SK-N-SH treated with all-trans-retinoic acid at 6 μM for 48 hours (cell line): Measurements from ENCODE around the gene ADO.

Source experiments
- ATAC-seq: fragments of 200-7000 bp; cut with Tn5 transposase; 3 replicates; pipeline ENCODE4 v1.9.1; 2020; ENCODE audit warnings: mild to moderate bottlenecking, moderate library complexity
- ARNTL ChIP-seq: fragments of 450-650 bp; formaldehyde crosslinking; IDR thresholded peaks from 2 replicates; pipeline ENCODE4 v1.5.0; 2020; ENCODE audit warnings: low read depth, mild to moderate bottlenecking, moderate library complexity, borderline replicate concordance
- BACH2 ChIP-seq: fragments of 250-450 bp; sonication (Bioruptor Pico); IDR thresholded peaks from 2 replicates; pipeline ENCODE4 v1.9.0; 2021; ENCODE audit warnings: mild to moderate bottlenecking, borderline replicate concordance
- CSDC2 ChIP-seq: fragments of 250-450 bp; sonication (Bioruptor Pico); IDR thresholded peaks from 2 replicates; pipeline ENCODE4 v1.5.0; 2020; ENCODE audit warnings: mild to moderate bottlenecking, moderate library complexity
- ESRRG ChIP-seq: fragments of 250-450 bp; sonication (Bioruptor Pico); IDR thresholded peaks from 2 replicates; pipeline ENCODE4 v1.6.1; 2021; ENCODE audit warnings: mild to moderate bottlenecking
- GLIS3 ChIP-seq: fragments of 250-450 bp; sonication (Bioruptor Pico); IDR thresholded peaks from 2 replicates; pipeline ENCODE4 v1.5.0; 2020; ENCODE audit warnings: mild to moderate bottlenecking, moderate library complexity
- ISL1 ChIP-seq: fragments of 250-450 bp; sonication (Bioruptor Pico); IDR thresholded peaks from 2 replicates; pipeline ENCODE4 v2.1.2; 2022; ENCODE audit warnings: mild to moderate bottlenecking, moderate library complexity
- OSR1 ChIP-seq: fragments of 250-450 bp; sonication (Bioruptor Pico); IDR thresholded peaks from 2 replicates; pipeline ENCODE4 v1.8.0; 2022; ENCODE audit warnings: moderate library complexity, mild to moderate bottlenecking, inconsistent platforms
- PPARA ChIP-seq: fragments of 250-450 bp; sonication (Bioruptor Pico); IDR thresholded peaks from 2 replicates; pipeline ENCODE4 v1.5.0; 2020; ENCODE audit warnings: mild to moderate bottlenecking, borderline replicate concordance
- RARB ChIP-seq: fragments of 250-450 bp; sonication (Bioruptor Pico); IDR thresholded peaks from 2 replicates; pipeline ENCODE4 v1.8.0; 2021; ENCODE audit warnings: mild to moderate bottlenecking, moderate library complexity
- SNAI2 ChIP-seq: fragments of 250-450 bp; sonication (Bioruptor Pico); IDR thresholded peaks from 2 replicates; pipeline ENCODE4 v1.5.0; 2020; ENCODE audit warnings: mild to moderate bottlenecking, moderate library complexity
- TCF4 ChIP-seq: fragments of 250-450 bp; sonication (Bioruptor Pico); IDR thresholded peaks from 2 replicates; pipeline ENCODE4 v1.8.0; 2021; ENCODE audit warnings: mild to moderate bottlenecking, moderate library complexity, borderline replicate concordance
- ZC3H10 ChIP-seq: fragments of 250-450 bp; sonication (Bioruptor Pico); IDR thresholded peaks from 2 replicates; pipeline ENCODE4 v1.5.1; 2021; ENCODE audit warnings: mild to moderate bottlenecking, moderate library complexity
- ZFP3 ChIP-seq: fragments of 250-450 bp; sonication (Bioruptor Pico); IDR thresholded peaks from 2 replicates; pipeline ENCODE4 v1.5.0; 2020; ENCODE audit warnings: mild to moderate bottlenecking, moderate library complexity
- ZFP30 ChIP-seq: fragments of 450-650 bp; formaldehyde crosslinking; IDR thresholded peaks from 2 replicates; pipeline ENCODE4 v1.5.0; 2022; ENCODE audit warnings: mild to moderate bottlenecking, moderate library complexity
- ZNF8 ChIP-seq: fragments of 450-650 bp; formaldehyde crosslinking; IDR thresholded peaks from 2 replicates; pipeline ENCODE4 v1.5.0; 2020; ENCODE audit warnings: mild to moderate bottlenecking, moderate library complexity
- TF ChIP-seq, protein P1 (sequence below): fragments of 250-450 bp; sonication (Bioruptor Pico); IDR thresholded peaks from 2 replicates; pipeline ENCODE4 v1.8.0; 2020; ENCODE audit warnings: mild to moderate bottlenecking, moderate library complexity, borderline replicate concordance
- TF ChIP-seq, protein P2 (sequence below): fragments of 250-450 bp; sonication (Bioruptor Pico); IDR thresholded peaks from 2 replicates; pipeline ENCODE4 v1.5.1; 2021; ENCODE audit warnings: mild to moderate bottlenecking, moderate library complexity
- TF ChIP-seq, protein P3 (sequence below): fragments of 250-450 bp; sonication (Bioruptor Pico); IDR thresholded peaks from 2 replicates; pipeline ENCODE4 v1.5.0; 2020; ENCODE audit warnings: mild to moderate bottlenecking, moderate library complexity
- TF ChIP-seq, protein P4 (sequence below): fragments of 250-450 bp; sonication (Bioruptor Pico); IDR thresholded peaks from 2 replicates; pipeline ENCODE4 v1.8.0; 2021; ENCODE audit warnings: low read depth, mild to moderate bottlenecking, moderate library complexity, borderline replicate concordance
- TF ChIP-seq, protein P5 (sequence below): fragments of 250-450 bp; sonication (Bioruptor Pico); IDR thresholded peaks from 2 replicates; pipeline ENCODE4 v1.5.1; 2020; ENCODE audit warnings: low read depth, mild to moderate bottlenecking, moderate library complexity

ADO gene

DNA sequence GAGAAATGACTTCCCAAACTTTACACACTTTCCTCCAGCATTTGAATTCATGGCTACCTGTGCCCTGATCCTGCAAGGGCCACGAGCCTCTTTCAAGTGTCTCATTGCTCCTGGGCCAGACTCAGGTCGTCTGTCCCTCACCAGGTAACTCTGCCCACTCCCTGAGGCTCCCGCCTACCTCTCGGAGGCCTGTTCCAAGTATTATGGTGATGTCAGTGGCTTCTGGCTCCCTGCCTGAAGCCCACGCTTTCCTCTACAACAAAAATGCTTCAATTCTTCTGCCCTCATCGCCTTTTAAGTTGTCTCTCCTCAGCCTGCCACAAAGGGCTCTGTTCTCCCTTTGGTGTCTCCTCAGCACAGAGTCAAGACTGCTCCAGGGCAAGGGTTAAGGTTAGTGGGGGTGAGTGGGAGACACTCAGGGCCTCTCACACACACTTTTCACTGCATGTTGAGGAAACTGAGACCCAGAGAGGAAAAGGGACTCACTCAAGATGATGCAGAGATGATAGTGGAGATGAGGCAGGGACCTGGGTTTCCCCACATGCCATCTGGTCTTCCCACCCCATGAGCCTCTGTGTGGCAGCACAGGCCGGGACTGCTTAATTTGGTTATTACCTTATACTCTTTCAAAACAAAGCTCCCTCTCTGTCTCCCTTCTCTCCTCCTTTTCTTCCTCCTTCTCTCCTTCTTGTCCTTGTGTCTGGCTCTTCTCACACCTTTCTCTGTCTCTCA lies 39.9 kb downstream of the ADO start:
- no peak for ATAC-seq
- TF ChIP-seq SNAI2, result no peak
- TF ChIP-seq, all 23 proteins: peak for 0

DNA sequence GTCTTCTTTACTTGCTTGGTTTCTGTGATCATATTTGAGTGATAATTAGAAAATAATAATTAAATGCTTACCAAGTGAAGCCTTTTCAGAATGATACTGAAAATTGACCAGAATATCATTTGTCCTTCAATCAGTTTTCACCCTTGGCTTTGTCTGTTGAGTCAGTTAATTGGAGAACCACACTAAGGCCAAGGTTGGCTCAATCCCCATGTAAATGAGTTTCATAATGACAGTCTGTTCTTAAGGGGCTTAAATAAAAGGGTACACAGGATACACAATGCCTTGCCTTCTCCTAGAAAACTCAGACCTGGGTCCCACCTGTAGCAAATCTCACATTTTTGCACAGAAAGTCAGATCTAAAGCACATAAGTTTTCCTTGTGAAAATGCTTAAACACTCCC lies 42.9 kb downstream of the ADO start:
- no peak for ATAC-seq
- TF ChIP-seq, protein P1, sequence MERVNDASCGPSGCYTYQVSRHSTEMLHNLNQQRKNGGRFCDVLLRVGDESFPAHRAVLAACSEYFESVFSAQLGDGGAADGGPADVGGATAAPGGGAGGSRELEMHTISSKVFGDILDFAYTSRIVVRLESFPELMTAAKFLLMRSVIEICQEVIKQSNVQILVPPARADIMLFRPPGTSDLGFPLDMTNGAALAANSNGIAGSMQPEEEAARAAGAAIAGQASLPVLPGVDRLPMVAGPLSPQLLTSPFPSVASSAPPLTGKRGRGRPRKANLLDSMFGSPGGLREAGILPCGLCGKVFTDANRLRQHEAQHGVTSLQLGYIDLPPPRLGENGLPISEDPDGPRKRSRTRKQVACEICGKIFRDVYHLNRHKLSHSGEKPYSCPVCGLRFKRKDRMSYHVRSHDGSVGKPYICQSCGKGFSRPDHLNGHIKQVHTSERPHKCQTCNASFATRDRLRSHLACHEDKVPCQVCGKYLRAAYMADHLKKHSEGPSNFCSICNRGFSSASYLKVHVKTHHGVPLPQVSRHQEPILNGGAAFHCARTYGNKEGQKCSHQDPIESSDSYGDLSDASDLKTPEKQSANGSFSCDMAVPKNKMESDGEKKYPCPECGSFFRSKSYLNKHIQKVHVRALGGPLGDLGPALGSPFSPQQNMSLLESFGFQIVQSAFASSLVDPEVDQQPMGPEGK (CRISPR knock-in tag), result no peak
- TF ChIP-seq ZC3H10 (no peak), OSR1 (CRISPR knock-in tag) (no peak), RARB (CRISPR knock-in tag) (no peak), BACH2 (CRISPR knock-in tag) (no peak), PPARA (CRISPR knock-in tag) (no peak), ISL1 (CRISPR knock-in tag) (no peak), ZNF8 (no peak), ZFP30 (no peak)
- TF ChIP-seq, protein P2, sequence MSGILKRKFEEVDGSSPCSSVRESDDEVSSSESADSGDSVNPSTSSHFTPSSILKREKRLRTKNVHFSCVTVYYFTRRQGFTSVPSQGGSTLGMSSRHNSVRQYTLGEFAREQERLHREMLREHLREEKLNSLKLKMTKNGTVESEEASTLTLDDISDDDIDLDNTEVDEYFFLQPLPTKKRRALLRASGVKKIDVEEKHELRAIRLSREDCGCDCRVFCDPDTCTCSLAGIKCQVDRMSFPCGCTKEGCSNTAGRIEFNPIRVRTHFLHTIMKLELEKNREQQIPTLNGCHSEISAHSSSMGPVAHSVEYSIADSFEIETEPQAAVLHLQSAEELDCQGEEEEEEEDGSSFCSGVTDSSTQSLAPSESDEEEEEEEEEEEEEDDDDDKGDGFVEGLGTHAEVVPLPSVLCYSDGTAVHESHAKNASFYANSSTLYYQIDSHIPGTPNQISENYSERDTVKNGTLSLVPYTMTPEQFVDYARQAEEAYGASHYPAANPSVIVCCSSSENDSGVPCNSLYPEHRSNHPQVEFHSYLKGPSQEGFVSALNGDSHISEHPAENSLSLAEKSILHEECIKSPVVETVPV (CRISPR knock-in tag), result no peak

DNA sequence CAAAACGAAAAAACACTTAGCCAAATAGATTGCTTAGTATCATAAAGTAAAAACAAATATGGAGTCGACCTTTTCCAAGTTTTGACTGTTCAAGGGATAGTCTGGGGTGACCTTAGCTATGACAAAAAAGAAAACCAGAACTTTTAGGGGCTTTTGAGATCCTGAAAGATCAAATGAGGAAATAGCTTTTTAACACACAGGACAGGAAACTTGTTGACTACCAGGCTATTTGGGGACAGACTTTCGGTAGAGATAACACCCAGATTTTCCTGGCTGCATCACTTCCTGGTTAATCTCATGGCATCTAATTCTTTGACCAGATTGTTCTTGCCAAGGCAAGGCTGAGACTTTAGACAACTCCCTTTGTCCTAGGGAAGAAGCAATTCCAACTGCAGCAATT lies 46.1 kb downstream of the ADO start:
- TF ChIP-seq OSR1 (CRISPR knock-in tag), result no peak
- TF ChIP-seq, protein P1 (CRISPR knock-in tag), result no peak
- TF ChIP-seq, protein P3, sequence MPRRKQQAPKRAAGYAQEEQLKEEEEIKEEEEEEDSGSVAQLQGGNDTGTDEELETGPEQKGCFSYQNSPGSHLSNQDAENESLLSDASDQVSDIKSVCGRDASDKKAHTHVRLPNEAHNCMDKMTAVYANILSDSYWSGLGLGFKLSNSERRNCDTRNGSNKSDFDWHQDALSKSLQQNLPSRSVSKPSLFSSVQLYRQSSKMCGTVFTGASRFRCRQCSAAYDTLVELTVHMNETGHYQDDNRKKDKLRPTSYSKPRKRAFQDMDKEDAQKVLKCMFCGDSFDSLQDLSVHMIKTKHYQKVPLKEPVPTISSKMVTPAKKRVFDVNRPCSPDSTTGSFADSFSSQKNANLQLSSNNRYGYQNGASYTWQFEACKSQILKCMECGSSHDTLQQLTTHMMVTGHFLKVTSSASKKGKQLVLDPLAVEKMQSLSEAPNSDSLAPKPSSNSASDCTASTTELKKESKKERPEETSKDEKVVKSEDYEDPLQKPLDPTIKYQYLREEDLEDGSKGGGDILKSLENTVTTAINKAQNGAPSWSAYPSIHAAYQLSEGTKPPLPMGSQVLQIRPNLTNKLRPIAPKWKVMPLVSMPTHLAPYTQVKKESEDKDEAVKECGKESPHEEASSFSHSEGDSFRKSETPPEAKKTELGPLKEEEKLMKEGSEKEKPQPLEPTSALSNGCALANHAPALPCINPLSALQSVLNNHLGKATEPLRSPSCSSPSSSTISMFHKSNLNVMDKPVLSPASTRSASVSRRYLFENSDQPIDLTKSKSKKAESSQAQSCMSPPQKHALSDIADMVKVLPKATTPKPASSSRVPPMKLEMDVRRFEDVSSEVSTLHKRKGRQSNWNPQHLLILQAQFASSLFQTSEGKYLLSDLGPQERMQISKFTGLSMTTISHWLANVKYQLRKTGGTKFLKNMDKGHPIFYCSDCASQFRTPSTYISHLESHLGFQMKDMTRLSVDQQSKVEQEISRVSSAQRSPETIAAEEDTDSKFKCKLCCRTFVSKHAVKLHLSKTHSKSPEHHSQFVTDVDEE (CRISPR knock-in tag), result no peak
- TF ChIP-seq, protein P2 (CRISPR knock-in tag), result no peak
- no peak for TF ChIP-seq RARB (CRISPR knock-in tag)
- TF ChIP-seq, protein P4, sequence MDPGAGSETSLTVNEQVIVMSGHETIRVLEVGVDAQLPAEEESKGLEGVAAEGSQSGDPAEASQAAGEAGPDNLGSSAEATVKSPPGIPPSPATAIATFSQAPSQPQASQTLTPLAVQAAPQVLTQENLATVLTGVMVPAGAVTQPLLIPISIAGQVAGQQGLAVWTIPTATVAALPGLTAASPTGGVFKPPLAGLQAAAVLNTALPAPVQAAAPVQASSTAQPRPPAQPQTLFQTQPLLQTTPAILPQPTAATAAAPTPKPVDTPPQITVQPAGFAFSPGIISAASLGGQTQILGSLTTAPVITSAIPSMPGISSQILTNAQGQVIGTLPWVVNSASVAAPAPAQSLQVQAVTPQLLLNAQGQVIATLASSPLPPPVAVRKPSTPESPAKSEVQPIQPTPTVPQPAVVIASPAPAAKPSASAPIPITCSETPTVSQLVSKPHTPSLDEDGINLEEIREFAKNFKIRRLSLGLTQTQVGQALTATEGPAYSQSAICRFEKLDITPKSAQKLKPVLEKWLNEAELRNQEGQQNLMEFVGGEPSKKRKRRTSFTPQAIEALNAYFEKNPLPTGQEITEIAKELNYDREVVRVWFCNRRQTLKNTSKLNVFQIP (CRISPR knock-in tag), result no peak
- ATAC-seq, result no peak

DNA sequence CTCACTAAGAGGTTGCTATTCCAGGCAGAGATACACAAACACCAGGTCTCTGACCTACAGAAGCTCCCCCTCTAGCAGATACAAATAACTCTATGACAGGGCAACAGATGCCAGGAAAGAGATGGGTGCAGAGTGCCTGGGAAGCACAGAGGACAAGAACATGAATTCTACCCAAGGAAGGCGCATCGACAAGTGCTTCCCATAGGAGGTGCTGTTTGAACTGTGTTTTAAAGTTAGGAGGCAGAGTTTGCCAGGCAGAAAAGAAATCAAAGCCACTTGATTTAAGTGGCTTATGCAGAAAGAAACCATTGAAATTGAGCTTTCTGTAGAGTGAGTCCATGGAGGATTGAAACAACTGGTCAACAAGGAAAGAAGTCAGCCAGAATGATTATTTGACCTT lies 46.9 kb downstream of the ADO start:
- no peak for ATAC-seq
- TF ChIP-seq, protein P1 (CRISPR knock-in tag), result no peak
- TF ChIP-seq ARNTL (CRISPR knock-in tag) (no peak), GLIS3 (CRISPR knock-in tag) (no peak), ESRRG (CRISPR knock-in tag) (no peak), ZFP3 (CRISPR knock-in tag) (no peak), CSDC2 (no peak), ZC3H10 (no peak), ISL1 (CRISPR knock-in tag) (no peak), TCF4 (CRISPR knock-in tag) (no peak)
- TF ChIP-seq, protein P5, sequence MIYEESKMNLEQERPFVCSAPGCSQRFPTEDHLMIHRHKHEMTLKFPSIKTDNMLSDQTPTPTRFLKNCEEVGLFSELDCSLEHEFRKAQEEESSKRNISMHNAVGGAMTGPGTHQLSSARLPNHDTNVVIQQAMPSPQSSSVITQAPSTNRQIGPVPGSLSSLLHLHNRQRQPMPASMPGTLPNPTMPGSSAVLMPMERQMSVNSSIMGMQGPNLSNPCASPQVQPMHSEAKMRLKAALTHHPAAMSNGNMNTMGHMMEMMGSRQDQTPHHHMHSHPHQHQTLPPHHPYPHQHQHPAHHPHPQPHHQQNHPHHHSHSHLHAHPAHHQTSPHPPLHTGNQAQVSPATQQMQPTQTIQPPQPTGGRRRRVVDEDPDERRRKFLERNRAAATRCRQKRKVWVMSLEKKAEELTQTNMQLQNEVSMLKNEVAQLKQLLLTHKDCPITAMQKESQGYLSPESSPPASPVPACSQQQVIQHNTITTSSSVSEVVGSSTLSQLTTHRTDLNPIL, result no peak
